ENCODE measurements around the gene IL1RAPL2. TPM values are rescaled to one million over a fixed set of nuclear protein-coding genes. Genes with fewer than 3 reads are reported as not detected.
A peak's percentile ranks its signal among the peaks of the same experiment; 100 is the strongest.
"Not testable (repeated sequence)": the region's sequence is repeated elsewhere in the genome, so short reads cannot be mapped to it uniquely, and the experiment has no call there.

The IL1RAPL2 gene
- total RNA-seq: not detected
- long read RNA-seq: 0 reads

GRCh38 chrX:104565791-104566680 lies at the start of gene IL1RAPL2:
Gene IL1RAPL2 (plus strand): TSS chrX:104566199.
- TF ChIP-seq CTCF (IDR thresholded peaks at IDR 0.05; ENCODE audit: borderline replicate concordance): peak; percentile 50
- intact Hi-C loops (cut with micrococcal nuclease): no loop called here
- no peaks in the 10 kb centered on the region for H3K9me3 ChIP-seq (replicated peaks)
- no peaks in the 10 kb centered on the region for H3K4me1 ChIP-seq
- DNase-seq: no peak
- H3K27me3 ChIP-seq (ENCODE audit: low read depth): peaks cover 57% of the 10 kb centered on the region
- H3K27ac ChIP-seq (replicated peaks): no peak within 1 kb of the TSS
- H3K36me3 ChIP-seq: no peaks in the 10 kb centered on the region
- H3K4me3 ChIP-seq: peak within 1 kb of the TSS; percentile 44

- TF ChIP-seq CTCF (IDR thresholded peaks at IDR 0.05; ENCODE audit: borderline replicate concordance): no peak
- no peak overlapping the region for H3K4me3 ChIP-seq
- H3K27ac ChIP-seq (replicated peaks): no peak overlapping the region
- intact Hi-C loops (cut with micrococcal nuclease): no loop called here
- H3K9me3 ChIP-seq (replicated peaks): no peaks in the 10 kb centered on the region
- no peaks in the 10 kb centered on the region for H3K36me3 ChIP-seq
- DNase-seq: no peak
- no peaks in the 10 kb centered on the region for H3K4me1 ChIP-seq
- H3K27me3 ChIP-seq (ENCODE audit: low read depth): no peaks in the 10 kb centered on the region
Measured at GRCh38 chrX:104522386-104522785, 43.6 kb upstream of the IL1RAPL2 start.

- intact Hi-C loops (cut with micrococcal nuclease): no loop called here
- no peak for TF ChIP-seq CTCF (IDR thresholded peaks at IDR 0.05; ENCODE audit: borderline replicate concordance)
- no peak for DNase-seq
Measured at GRCh38 chrX:104523858-104524257, 42.1 kb upstream of the IL1RAPL2 start.

GRCh38 chrX:104539081-104539480 lies 26.9 kb upstream of the IL1RAPL2 start:
- no peak for TF ChIP-seq CTCF (IDR thresholded peaks at IDR 0.05; ENCODE audit: borderline replicate concordance)
- Histone ChIP-seq H3K4me3 (no peak overlapping the region), H3K27me3 (ENCODE audit: low read depth) (no peaks in the 10 kb centered on the region), H3K9me3 (replicated peaks) (no peaks in the 10 kb centered on the region), H3K27ac (replicated peaks) (no peak overlapping the region), H3K36me3 (no peaks in the 10 kb centered on the region), H3K4me1 (no peaks in the 10 kb centered on the region)
- intact Hi-C loops (cut with micrococcal nuclease): no loop called here
- no peak for DNase-seq

More at GRCh38 chrX:104523858-104524257, 42.1 kb upstream of the IL1RAPL2 start:
- Histone ChIP-seq H3K27me3 (ENCODE audit: low read depth) (no peaks in the 10 kb centered on the region), H3K4me3 (no peak overlapping the region), H3K36me3 (no peaks in the 10 kb centered on the region), H3K27ac (replicated peaks) (no peak overlapping the region), H3K9me3 (replicated peaks) (no peaks in the 10 kb centered on the region), H3K4me1 (no peaks in the 10 kb centered on the region)

- intact Hi-C loops (cut with micrococcal nuclease): not testable (repeated sequence)
Measured at GRCh38 chrX:104542447-104542846, 23.6 kb upstream of the IL1RAPL2 start.

GRCh38 chrX:104564335-104564734 lies 1.7 kb upstream of the IL1RAPL2 start:
- peaks cover 4% of the 10 kb centered on the region for H3K9me3 ChIP-seq (replicated peaks)
- H3K27ac ChIP-seq (replicated peaks): no peak overlapping the region
- no peak overlapping the region for H3K4me3 ChIP-seq
- no peaks in the 10 kb centered on the region for H3K36me3 ChIP-seq
- no peaks in the 10 kb centered on the region for H3K4me1 ChIP-seq
- peaks cover 55% of the 10 kb centered on the region for H3K27me3 ChIP-seq (ENCODE audit: low read depth)
- no peak for TF ChIP-seq CTCF (IDR thresholded peaks at IDR 0.05; ENCODE audit: borderline replicate concordance)
- no peak for DNase-seq
- intact Hi-C loops (cut with micrococcal nuclease): no loop called here

More at GRCh38 chrX:104542447-104542846, 23.6 kb upstream of the IL1RAPL2 start:
- not testable (repeated sequence) for H3K27ac ChIP-seq (replicated peaks); H3K4me3 ChIP-seq; H3K27me3 ChIP-seq (ENCODE audit: low read depth); H3K9me3 ChIP-seq (replicated peaks); H3K36me3 ChIP-seq; H3K4me1 ChIP-seq; DNase-seq

Data from left ventricle myocardium inferior (tissue), 1 donor.